GM20431 (cell line): ENCODE results near the gene CAPN12.
"Not testable (repeated sequence)": the region's sequence is repeated elsewhere in the genome, so short reads cannot be mapped to it uniquely, and the experiment has no call there.

ENCODE experiments used
- in situ Hi-C: fragments of 300-500 bp; cut with MseI, MboI; formaldehyde crosslinking; loops from one replicate; pipeline ENCODE4 v1.15.0; 2020; ENCODE audit warnings: low sequenced_read_pairs; ENCODE audit not compliant: unreplicated experiment

CAPN12 gene

GRCh38 chr19:38773469-38774177 is 29.3 kb upstream of the CAPN12 start, which contains the start of gene LGALS7:
Gene LGALS7 (minus strand): TSS chr19:38773517. CDS start chr19:38773492, 25 bp downstream.
- in situ Hi-C loops = no loop called here

- in situ Hi-C loops = not testable (repeated sequence)
Measured at GRCh38 chr19:38771569-38771968, 27.3 kb upstream of the CAPN12 start.

GRCh38 chr19:38770949-38771275 is 26.6 kb upstream of the CAPN12 start:
- in situ Hi-C loops = not testable (repeated sequence)

- in situ Hi-C loops = not testable (repeated sequence)
Measured at GRCh38 chr19:38770228-38770948, 26.1 kb upstream of the CAPN12 start.

- in situ Hi-C loops = no loop called here
Measured at GRCh38 chr19:38769635-38770211, 25.4 kb upstream of the CAPN12 start.

- in situ Hi-C loops = no loop called here
Measured at GRCh38 chr19:38766276-38767047, 22.2 kb upstream of the CAPN12 start.

GRCh38 chr19:38765214-38765613 is 20.9 kb upstream of the CAPN12 start:
- in situ Hi-C loops = no loop called here

- in situ Hi-C loops = no loop called here
Measured at GRCh38 chr19:38763795-38764220, 19.5 kb upstream of the CAPN12 start.

GRCh38 chr19:38761884-38762389 is 17.7 kb upstream of the CAPN12 start:
- in situ Hi-C loops = not testable (repeated sequence)

GRCh38 chr19:38760805-38761517 is 16.7 kb upstream of the CAPN12 start:
- in situ Hi-C loops = not testable (repeated sequence)

- in situ Hi-C loops = no loop called here
Measured at GRCh38 chr19:38759590-38760003, 15.3 kb upstream of the CAPN12 start.

GRCh38 chr19:38754196-38754595 is 9.9 kb upstream of the CAPN12 start:
- in situ Hi-C loops = not testable (repeated sequence)

- in situ Hi-C loops = not testable (repeated sequence)
Measured at GRCh38 chr19:38753783-38754182, 9.5 kb upstream of the CAPN12 start.

GRCh38 chr19:38745316-38745715 is 1.0 kb upstream of the CAPN12 start:
- in situ Hi-C loops = no loop called here

- in situ Hi-C loops = no loop called here
Measured at GRCh38 chr19:38744874-38745273, 600 bp upstream of the CAPN12 start.

GRCh38 chr19:38743394-38744297 is 628 bp downstream of the CAPN12 start:
- in situ Hi-C loops = no loop called here

- in situ Hi-C loops = no loop called here
Measured at GRCh38 chr19:38742906-38743305, 1.4 kb downstream of the CAPN12 start.

GRCh38 chr19:38742296-38742695 is 2.0 kb downstream of the CAPN12 start:
- in situ Hi-C loops = no loop called here

- in situ Hi-C loops = no loop called here
Measured at GRCh38 chr19:38741670-38742069, 2.6 kb downstream of the CAPN12 start.
